ENCODE results near the gene RABGGTA. TPM values are rescaled to one million over a fixed set of nuclear protein-coding genes. Genes with fewer than 3 reads are reported as not detected.
A peak's percentile ranks its signal among the peaks of the same experiment; 100 is the strongest.
"Not testable (repeated sequence)": the region's sequence is repeated elsewhere in the genome, so short reads cannot be mapped to it uniquely, and the experiment has no call there.

The RABGGTA gene
- total RNA-seq, 2 donors from 2014 or later: 58.6 to 67.0 TPM

- ATAC-seq: peak; percentile 6 to 13
- Mint-ChIP-seq H3K27ac (peak overlapping the region; percentile 94 to 96), H3K36me3 (peaks cover 10 to 47% of the 10 kb centered on the region in 2 donors), H3K9me3 (no peaks in the 10 kb centered on the region)
- DNase-seq (ENCODE audit: low spot score in 2 of 2): peak in 1 of 2 donors; percentile 21
Measured at GRCh38 chr14:24231263-24232120, 39.9 kb downstream of the RABGGTA start.

DNA sequence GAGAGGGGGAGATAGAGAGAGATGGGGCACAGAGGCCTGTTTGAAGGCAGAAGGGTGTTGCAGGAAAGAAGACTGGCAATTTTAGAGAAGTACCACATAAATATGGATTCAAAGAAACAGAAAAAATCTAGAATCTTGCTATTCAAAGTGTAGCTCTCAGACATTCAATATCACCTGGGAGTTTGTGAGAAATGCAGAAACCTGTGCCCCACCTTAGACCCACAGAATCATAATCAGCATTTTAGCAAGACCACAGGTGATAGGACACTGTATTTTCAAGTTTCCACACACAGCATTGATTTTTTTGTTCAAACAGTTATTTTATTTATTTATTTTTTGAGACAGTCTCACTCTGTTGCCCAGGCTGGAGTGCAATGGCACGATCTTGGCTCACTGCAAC, 42.5 kb downstream of the RABGGTA start:
- Mint-ChIP-seq H3K27ac (peak overlapping the region; percentile 49 to 84), H3K9me3 (no peaks in the 10 kb centered on the region), H3K36me3 (peaks cover 0 to 26% of the 10 kb centered on the region in 2 donors)
- ATAC-seq (no peak), DNase-seq (ENCODE audit: low spot score in 2 of 2) (no peak)

GRCh38 chr14:24226473-24226872, 44.9 kb downstream of the RABGGTA start:
- DNase-seq (ENCODE audit: low spot score in 2 of 2) (no peak), ATAC-seq (no peak)
- Mint-ChIP-seq H3K36me3 (peaks cover 0 to 6% of the 10 kb centered on the region in 2 donors), H3K27ac (no peak overlapping the region), H3K9me3 (no peaks in the 10 kb centered on the region)

DNA sequence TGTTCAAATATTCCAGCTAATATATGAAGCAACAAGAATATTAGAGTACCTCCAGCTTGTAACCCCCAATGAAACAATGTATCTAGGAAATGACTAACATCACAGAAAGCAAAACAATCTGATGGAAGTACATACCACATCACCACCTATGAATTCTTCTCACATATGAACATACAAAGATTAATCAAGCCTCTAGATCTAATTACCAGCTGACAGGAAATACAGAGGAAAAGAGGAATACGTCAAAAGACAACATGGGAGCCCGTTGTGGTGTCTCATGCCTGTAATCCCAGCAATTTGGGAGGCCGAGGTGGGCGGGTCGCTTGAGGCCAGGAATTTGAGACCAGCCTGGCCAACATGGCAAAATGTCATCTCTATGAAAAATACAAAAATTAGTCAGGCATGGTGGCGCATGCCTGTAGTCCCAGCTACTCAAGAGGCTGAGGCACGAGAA, 46.8 kb downstream of the RABGGTA start:
- no peaks in the 10 kb centered on the region for H3K9me3 Mint-ChIP-seq
- no peak for DNase-seq (ENCODE audit: low spot score in 2 of 2)
- H3K36me3 Mint-ChIP-seq: peaks cover 0 to 6% of the 10 kb centered on the region in 2 donors
- no peak overlapping the region for H3K27ac Mint-ChIP-seq
- no peak for ATAC-seq

DNA sequence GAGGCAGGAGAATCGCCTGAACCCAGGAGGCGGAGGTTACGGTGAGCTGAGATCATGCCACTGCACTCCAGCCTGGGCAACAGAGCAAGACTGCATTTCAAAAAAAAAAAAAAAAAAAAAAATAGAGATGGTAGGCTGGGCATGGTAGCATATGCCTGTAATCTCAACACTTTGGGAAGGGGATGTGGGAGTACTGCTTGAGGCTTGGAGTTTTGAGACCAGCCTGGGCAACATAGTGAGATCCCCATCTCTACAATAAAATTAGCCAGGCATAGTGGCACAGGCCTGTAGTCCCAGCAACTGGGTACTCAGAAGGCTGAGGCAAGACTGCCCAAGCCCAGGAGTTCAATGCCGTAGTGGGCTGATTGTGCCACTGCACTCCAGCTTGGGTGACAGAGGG, 48.4 kb downstream of the RABGGTA start:
- H3K9me3 Mint-ChIP-seq; H3K27ac Mint-ChIP-seq; H3K36me3 Mint-ChIP-seq; DNase-seq (ENCODE audit: low spot score in 2 of 2); ATAC-seq: not testable (repeated sequence)

DNA sequence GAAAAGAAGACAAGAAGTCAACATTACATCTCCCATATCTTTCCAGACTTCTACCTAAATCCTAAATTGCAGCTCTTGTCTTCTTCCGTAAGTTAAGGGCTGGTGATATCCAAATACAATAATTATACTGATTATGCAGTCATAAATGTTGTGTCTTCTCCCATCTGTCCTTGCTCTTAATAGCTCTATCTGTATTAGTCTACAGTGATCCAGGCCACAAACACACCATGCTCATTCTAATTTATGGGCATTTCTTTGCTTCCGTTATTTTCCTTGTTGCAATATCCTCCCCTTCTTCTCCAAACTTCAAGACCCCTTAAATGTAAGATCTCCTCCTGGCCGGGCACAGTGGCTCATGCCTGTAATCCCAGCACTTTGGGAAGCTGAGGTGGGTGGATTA, 51.9 kb downstream of the RABGGTA start:
- DNase-seq (ENCODE audit: low spot score in 2 of 2): no peak
- no peak overlapping the region for H3K27ac Mint-ChIP-seq
- H3K9me3 Mint-ChIP-seq: no peaks in the 10 kb centered on the region
- ATAC-seq: no peak
- H3K36me3 Mint-ChIP-seq: no peaks in the 10 kb centered on the region

GRCh38 chr14:24219080-24219479, 52.3 kb downstream of the RABGGTA start:
- DNase-seq (ENCODE audit: low spot score in 2 of 2): no peak
- Mint-ChIP-seq H3K9me3 (no peaks in the 10 kb centered on the region), H3K36me3 (no peaks in the 10 kb centered on the region), H3K27ac (no peak overlapping the region)
- ATAC-seq: no peak

DNA sequence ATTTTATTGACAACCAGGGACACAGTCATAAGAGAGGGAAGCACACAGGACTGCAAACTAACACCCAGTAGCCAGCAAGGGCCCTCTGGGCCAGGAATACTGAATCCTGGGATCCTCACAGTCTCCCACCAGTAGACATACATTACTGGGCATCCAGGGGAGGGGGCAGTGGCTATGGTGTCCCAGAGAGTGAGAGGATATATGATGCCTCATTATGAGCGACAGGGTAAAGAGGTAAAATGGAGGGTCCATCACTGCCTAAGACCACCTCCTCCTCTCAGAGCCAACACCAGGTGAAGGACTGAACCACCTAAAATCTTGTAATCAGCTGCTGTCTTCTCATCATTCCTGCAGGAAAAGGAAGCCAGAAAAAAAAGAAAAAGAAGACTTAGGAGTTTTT, 54.5 kb downstream of the RABGGTA start:
- not testable (repeated sequence) for H3K9me3 Mint-ChIP-seq; DNase-seq (ENCODE audit: low spot score in 2 of 2); H3K27ac Mint-ChIP-seq; ATAC-seq
- peaks cover 0 to 11% of the 10 kb centered on the region in 2 donors for H3K36me3 Mint-ChIP-seq

DNA sequence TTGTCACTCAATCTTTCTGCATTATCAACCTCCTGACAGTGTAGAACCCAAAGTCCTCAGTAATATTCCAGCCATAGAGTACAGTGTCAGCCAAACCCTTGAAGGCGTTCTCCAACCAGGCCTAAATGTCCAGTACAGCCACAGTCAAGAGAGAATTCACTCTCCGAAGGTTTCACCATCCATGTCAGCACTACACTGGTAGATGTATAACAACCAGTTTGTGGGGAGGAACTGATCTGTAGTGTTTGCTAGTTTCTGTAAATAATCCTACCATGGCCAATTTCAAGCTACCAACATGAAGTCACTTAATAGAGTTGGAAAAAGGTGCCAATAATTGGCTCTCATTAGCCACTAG, 55.1 kb downstream of the RABGGTA start:
- H3K9me3 Mint-ChIP-seq: no peaks in the 10 kb centered on the region
- H3K27ac Mint-ChIP-seq: peak overlapping the region; percentile 90 to 95
- H3K36me3 Mint-ChIP-seq: peaks cover 5 to 17% of the 10 kb centered on the region in 2 donors
- DNase-seq (ENCODE audit: low spot score in 2 of 2) (no peak), ATAC-seq (no peak)

Other genes with a start within 250 kb of the RABGGTA start
- gene CARMIL3, start 219.6 kb downstream of the RABGGTA start, total RNA-seq: 1 to 10 TPM; 2.1 to 6.7 TPM
- under 1 TPM in 1 of 2 donors, not detected in 1; 0.14 TPM for gene CPNE6, start 200.0 kb downstream of the RABGGTA start, total RNA-seq
- gene PCK2, start 177.3 kb downstream of the RABGGTA start, total RNA-seq: 10 to 100 TPM; 40.9 to 89.2 TPM
- gene DCAF11, start 156.8 kb downstream of the RABGGTA start, total RNA-seq: 100 to 1,000 TPM in 1 of 2 donors, 10 to 100 TPM in 1; 66.7 to 146 TPM
- gene NRL, start 156.6 kb downstream of the RABGGTA start, total RNA-seq: 1 to 10 TPM; 2.9 to 4.8 TPM
- gene FITM1, start 140.9 kb downstream of the RABGGTA start, total RNA-seq: 1 to 10 TPM in 1 of 2 donors, under 1 TPM in 1; 0.49 to 2.2 TPM
- gene PSME1, start 135.4 kb downstream of the RABGGTA start, total RNA-seq: 100 to 1,000 TPM; 355 to 401 TPM
- gene EMC9, start 130.0 kb downstream of the RABGGTA start, total RNA-seq: 10 to 100 TPM; 36.8 to 64.2 TPM
- gene PSME2, start 125.0 kb downstream of the RABGGTA start, total RNA-seq: 100 to 1,000 TPM; 452 to 507 TPM
- gene RNF31, start 124.1 kb downstream of the RABGGTA start, total RNA-seq: 10 to 100 TPM; 81.5 to 90.7 TPM
- 100 to 1,000 TPM; 183 to 227 TPM for gene IRF9, start 110.3 kb downstream of the RABGGTA start, total RNA-seq
- gene REC8, start 99.5 kb downstream of the RABGGTA start, total RNA-seq: 10 to 100 TPM; 36.4 to 48.7 TPM
- 10 to 100 TPM; 37.5 to 67.6 TPM for gene IPO4, start 82.8 kb downstream of the RABGGTA start, total RNA-seq
- gene TM9SF1, start 76.2 kb downstream of the RABGGTA start, total RNA-seq: 10 to 100 TPM; 24.6 to 29.3 TPM
- gene TSSK4, start 65.9 kb downstream of the RABGGTA start, total RNA-seq: under 1 TPM; 0.27 to 0.41 TPM
- gene CHMP4A, start 58.1 kb downstream of the RABGGTA start, total RNA-seq: 10 to 100 TPM; 69.2 to 74.2 TPM
- 1 to 10 TPM; 5.5 to 7.4 TPM for gene MDP1, start 55.5 kb downstream of the RABGGTA start, total RNA-seq
- gene NEDD8, start 39.2 kb downstream of the RABGGTA start, total RNA-seq: 100 to 1,000 TPM; 172 to 210 TPM
- gene GMPR2, start 38.7 kb downstream of the RABGGTA start, total RNA-seq: 100 to 1,000 TPM in 1 of 2 donors, 10 to 100 TPM in 1; 62.6 to 106 TPM
- 100 to 1,000 TPM in 1 of 2 donors, 10 to 100 TPM in 1; 80.0 to 101 TPM for gene TINF2, start 29.0 kb downstream of the RABGGTA start, total RNA-seq
- gene TGM1, start 8.4 kb downstream of the RABGGTA start, total RNA-seq: 10 to 100 TPM in 1 of 2 donors, 1 to 10 TPM in 1; 7.9 to 31.6 TPM
- gene DHRS1, start 28.2 kb upstream of the RABGGTA start, total RNA-seq: 10 to 100 TPM; 13.3 to 17.7 TPM
- 10 to 100 TPM; 30.5 TPM for gene NOP9, start 28.3 kb upstream of the RABGGTA start, total RNA-seq
- 10 to 100 TPM in 1 of 2 donors, 1 to 10 TPM in 1; 6.9 to 17.0 TPM for gene CIDEB, start 36.4 kb upstream of the RABGGTA start, total RNA-seq
- gene LTB4R2, start 38.5 kb upstream of the RABGGTA start, total RNA-seq: 10 to 100 TPM; 13.7 to 16.2 TPM
- gene LTB4R, start 39.9 kb upstream of the RABGGTA start, total RNA-seq: 10 to 100 TPM; 14.0 to 15.8 TPM
- 1 to 10 TPM; 2.1 to 5.7 TPM for gene ADCY4, start 63.5 kb upstream of the RABGGTA start, total RNA-seq
- 10 to 100 TPM; 11.1 to 11.8 TPM for gene RIPK3, start 68.4 kb upstream of the RABGGTA start, total RNA-seq
- gene NFATC4, start 96.6 kb upstream of the RABGGTA start, total RNA-seq: 1 to 10 TPM in 1 of 2 donors, under 1 TPM in 1; 0.27 to 1.7 TPM
- under 1 TPM; 0.02 to 0.14 TPM for gene NYNRIN, start 127.4 kb upstream of the RABGGTA start, total RNA-seq
- gene CBLN3, start 158.1 kb upstream of the RABGGTA start, total RNA-seq: 10 to 100 TPM in 1 of 2 donors, 1 to 10 TPM in 1; 6.5 to 20.1 TPM
- gene KHNYN, start 158.4 kb upstream of the RABGGTA start, total RNA-seq: 10 to 100 TPM; 70.1 to 70.6 TPM
- 10 to 100 TPM; 50.6 to 72.3 TPM for gene SDR39U1, start 171.2 kb upstream of the RABGGTA start, total RNA-seq
- gene CMA1, start 236.7 kb upstream of the RABGGTA start, total RNA-seq: not detected

Data from activated naive CD4-positive, alpha-beta T cell treated with anti-CD3 and anti-CD28 coated beads, Interleukin-2, amount 50 U/mL, for 72 hours (primary cell).